NCI-H446 (cell line): ENCODE measurements around the gene CHST11.

Experiments
- DNase-seq, 2 experiments: peaks; one replicate each; lab custom pipeline; 2025; lab: John Stamatoyannopoulos, UW

The CHST11 gene

DNA sequence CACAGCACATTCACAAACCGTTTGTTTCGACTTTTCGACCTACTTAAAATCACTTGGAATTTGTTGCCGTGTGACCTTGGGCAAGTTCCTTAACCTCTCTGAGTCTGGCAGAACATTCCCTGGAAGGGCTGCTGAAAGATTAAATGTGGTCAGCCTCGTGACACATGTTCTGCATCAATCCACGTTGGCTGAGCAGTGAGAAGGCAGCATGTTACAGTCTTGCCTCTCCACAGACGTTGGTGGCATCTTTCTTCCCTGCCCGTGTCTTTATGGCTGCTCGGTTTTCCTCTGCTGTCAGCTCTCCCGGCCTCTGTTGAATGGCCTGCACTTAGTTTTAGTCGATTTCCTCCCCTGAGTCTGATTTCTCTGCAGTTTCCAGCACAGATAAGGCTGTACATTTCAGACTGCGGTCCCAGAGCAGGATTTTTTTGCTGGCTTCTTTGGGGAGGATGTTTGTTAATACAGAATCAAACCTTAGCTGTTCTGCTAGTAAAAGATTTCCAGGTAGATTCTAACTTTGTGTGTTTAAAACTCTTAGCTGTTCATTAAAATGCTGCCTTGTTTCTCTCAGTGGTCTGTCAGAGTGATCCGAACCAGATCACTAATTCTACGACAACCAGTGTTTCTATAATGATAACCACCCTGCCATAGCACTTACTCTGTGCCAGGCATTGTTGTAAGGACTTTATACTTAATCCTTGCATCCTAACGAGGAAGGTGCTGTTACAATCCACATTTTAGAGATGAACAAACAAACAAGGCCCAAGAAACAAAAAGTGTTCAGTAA lies 217.1 kb downstream of the CHST11 start:
- no peak for DNase-seq

DNA sequence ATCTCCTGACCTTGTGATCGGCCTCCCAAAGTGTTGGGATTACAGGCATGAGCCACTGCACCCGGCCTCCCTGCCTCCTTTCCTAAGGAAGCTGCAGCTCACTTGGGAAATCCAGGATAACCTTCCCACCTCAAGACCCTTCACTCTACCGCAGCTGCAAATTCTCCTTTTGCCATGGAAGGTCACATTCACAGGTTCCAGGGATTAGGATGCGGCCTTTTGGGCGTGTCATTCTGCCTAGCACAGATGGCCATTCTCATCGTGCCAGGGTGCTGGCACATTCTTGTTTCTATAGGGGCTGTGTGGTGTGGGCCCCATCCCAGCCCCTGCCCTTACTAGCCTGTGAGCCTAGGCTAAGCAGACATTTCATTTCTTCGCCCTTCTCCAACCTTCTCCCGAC lies 219.9 kb downstream of the CHST11 start:
- DNase-seq, result peak in 1 of 2 experiments; percentile 60

DNA sequence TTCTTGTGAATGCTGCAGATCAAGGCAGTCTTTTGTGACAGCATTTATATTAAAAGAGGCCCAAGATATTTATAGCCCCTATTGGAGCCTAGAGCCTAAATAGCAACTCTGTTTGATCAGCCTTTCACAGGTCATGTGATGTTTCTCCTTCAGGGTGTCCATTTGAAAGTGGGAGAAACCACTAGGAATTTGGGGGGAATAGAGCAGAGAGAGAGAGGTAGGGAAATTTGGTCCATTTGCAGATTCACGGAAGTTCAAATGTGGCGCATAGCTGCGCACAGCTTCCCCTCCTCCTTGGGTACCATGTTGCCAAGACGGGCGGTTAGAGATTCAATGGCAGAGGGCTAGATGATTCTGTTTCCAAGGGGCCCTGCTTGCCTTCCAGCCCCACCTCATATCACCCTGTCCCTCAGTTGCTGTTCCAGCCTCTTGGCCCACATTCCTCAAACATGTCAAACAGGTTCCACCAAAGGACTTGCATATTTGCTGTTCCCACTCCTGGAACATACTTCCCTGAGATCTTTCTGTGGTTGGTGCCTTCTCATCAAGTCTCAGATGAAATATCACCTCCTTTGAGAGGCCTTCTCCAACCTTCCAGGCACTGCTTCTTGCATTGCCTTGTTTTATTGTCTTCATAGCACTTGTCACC lies 220.8 kb downstream of the CHST11 start:
- no peak for DNase-seq

DNA sequence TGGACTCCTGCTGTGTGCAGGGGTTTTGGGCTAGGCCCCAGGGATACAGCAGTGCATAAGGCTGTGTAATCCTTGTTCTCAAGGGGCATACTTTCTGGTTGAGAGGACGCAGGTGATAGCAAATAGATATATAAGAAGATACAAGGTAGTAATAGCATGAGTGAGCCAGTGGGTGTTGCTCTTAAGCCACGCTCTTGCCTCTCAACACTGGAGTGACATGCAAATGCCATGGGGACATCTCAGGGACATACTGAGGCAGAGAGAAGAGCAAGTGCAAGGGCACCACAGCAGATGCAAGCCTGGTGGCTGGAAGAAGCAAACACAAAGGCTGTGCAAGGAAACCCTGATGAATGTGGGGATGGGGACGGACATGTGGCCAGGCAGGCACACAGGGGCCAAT lies 223.3 kb downstream of the CHST11 start:
- peak in 1 of 2 experiments; percentile 33 for DNase-seq

DNA sequence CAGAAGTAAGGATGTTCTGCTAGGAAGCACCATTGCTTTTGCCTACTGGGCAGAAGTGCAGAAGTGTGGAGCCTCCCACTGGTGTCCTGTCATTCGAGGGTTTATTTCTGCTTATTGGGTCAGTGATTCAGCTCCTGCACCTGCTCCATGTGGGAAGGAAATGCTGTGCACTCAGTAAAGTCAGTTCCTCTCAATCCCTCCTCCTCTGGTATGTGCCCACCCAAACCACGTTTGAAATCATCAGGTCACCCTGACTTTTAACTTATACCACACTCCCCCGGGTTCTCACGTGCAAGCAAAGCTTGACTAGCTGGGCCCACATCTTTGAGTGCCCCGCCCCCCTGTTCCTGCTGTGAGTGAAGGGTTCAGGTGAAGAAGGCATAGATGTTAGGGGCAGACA lies 223.7 kb downstream of the CHST11 start:
- DNase-seq, result no peak

DNA sequence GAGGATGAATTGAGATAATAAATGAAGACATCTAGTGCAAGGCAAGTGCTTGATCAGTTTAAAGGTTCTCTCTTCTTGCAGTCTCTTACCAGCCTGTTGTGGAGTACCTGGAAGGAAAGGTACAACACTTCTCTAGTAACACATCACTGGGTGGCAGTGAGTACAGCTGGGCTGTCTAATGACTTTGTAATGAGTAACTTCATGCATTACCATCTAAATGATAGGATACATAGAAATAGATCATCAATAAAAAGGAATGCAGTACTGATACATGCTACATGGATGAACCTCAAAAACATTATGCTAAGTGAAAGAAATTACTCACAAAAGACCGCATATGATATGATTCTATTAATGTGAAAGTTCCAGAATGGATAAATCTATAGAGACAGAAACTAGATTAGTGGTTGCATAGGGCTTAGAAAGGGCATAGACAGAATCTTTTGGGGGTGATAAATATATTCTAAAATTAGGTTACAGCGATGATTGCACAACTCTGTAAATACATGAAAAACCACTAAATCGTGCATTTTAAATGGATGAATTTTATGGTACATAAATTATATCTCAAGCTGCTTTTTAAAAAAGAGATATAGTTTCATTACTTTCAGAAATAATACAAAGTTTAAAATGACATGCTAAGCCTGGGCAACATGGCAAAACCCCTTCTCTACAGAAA lies 224.4 kb downstream of the CHST11 start:
- no peak for DNase-seq

DNA sequence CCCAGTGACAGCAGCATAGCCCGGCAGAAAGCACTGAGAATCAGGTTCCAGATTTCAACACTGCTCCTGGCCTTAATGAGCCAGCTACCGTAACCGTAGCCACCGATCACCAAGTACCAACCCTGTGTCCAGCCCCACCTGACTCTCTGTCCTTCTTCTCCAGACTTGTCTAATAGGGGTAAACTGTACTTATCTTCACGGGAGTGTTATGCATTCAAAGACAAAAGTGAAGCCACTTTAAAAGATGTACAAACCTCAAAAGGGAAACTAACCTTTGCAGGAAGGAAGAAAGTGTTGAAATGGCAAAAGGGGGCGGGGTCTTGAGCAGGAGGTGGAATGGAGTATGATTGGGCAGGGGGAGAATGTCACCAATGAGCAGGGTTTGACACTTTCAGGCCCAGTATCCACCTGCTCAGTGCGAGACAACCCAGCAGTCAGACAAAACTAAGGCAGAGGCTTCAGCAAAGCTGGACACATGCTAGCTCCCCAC lies 226.1 kb downstream of the CHST11 start:
- no peak for DNase-seq

DNA sequence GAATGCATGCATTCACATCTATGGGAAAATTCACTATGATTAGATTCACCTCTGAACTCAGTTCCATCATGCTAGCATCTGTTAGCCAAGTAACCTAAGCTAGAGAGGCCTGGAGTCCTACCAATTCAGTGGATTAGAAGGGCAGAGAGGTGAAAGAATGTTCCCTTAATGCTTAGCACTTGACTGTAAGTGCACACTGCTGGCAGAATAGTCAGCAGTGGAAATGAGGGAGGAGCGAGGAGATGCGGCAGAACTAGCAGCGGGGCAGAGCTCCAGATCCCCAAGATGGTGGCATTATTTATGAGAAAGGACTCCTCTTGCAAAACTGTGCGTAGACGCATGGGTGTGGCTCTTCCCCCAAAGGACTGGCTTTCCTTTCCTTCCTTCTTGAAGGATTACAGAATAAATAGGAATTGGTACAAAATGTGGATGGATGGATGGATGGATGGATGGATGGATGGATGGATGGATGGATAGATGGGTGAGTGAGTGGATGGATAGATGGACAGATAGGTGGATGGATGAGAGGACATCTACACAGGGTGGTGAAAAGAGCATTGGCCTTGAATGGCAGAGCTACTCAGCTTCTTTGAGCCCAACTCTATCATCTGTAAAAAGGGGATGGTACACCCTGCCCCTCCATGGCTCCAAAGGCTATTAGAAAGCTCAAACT lies 227.2 kb downstream of the CHST11 start:
- DNase-seq, result peak in 1 of 2 experiments; percentile 39

DNA sequence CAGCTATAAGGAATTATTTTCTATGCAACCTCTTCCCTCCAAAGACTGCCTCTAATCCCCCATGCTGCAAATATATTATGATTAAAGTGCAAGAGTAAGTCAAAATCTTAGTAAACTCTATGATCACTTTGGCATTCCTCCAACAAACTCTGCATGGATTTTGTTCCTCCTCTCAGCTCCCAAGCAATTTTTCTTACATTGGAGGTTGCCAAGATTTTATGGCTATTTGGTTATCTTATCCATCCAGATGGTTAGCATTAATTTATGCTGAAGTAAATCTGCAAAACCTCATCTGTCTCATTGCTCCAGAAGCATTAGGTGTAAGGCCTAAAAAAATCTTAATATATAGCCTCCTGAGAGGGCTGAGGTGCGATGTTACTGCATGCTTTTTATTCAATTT lies 228.1 kb downstream of the CHST11 start:
- DNase-seq, result peak; percentile 39 to 92

DNA sequence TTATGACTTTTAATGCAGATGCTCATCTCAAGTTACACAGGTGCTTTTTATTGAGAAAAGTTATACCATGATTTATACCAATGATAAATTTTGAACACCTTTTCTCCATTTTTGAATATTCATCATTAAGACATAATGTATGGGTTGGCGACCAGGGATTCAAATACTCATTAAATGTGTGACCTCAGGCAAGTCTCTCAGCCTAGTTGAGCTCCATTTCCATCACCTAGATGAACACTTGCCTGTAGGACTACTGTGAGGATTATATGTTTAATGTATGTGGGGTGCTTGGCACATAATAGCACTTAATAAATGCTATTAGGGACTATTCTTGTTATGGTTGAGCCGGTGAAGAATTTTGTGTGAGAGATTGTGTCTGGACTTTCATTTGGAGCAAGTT lies 228.6 kb downstream of the CHST11 start:
- DNase-seq, result no peak

DNA sequence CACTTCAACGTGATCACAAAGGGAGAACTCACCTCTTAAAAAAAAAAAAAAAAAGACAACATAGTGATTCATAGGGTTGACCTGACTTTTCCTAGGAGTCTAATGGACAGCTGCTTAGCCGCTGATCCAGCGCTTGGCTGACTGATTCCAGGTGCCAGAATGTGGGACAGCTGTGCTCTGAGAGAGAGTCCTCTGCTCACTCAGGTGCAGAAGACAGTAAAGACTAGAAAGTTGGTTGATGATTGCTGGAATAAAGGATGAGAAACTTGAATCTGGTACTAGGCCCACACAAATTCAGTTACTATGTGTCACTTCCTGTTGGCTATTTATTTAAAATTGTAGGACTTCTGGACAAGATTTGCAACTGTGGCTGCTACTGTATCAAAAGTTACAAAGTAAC lies 229.4 kb downstream of the CHST11 start:
- no peak for DNase-seq

DNA sequence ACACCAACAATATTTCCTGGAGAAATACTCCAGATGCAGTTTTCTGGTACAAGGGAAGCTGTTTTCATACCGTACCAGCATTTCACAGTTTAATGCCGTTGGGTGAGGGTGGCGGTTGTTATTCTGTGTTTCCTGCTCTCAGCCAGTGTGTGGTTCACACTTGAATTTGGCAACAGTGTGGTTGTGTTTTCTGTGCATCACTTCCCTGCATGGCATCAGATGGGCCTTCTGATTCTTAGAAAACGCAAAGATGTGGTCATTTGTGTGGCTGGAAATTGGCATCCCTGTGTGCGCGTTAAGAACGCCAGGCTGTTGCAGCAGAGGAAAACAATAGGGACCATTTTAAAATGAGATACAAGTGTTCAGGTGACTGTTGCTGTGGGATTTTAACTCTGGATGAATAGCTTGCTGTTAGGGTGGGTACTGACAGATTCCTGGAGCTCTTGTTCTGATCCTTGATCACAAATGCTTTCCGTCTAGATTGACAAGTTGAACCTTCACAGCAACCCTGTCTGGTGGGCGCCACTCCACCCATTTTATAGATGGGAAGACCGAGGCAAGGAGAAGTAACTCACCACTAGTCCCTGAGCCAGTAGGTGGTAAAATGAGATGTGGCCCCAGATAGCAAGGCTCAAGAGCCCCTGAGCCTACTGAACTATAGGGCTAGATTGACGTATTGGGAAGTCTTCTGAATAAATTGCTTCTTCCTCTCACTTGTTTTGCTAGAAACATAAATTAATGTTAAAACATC lies 231.2 kb downstream of the CHST11 start:
- DNase-seq, result no peak

DNA sequence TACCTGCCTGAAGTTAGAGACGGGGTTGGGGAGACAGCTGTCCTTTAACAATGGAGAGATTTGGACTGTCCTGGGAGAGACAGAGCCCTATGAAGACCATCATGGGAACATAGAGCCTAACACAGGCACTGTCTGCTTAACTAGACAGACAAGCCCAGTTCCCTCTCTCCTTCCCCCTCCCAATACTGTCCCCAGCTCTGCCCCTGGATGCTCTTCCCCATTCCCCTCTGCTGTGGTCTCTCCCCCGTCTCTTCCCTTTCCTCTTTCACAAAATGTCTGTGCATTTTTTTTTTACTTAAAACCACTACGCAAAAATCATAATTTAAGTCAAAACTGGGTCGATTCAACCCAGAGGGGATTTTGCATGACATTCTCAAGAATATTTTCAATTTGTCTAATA lies 232.9 kb downstream of the CHST11 start:
- no peak for DNase-seq

DNA sequence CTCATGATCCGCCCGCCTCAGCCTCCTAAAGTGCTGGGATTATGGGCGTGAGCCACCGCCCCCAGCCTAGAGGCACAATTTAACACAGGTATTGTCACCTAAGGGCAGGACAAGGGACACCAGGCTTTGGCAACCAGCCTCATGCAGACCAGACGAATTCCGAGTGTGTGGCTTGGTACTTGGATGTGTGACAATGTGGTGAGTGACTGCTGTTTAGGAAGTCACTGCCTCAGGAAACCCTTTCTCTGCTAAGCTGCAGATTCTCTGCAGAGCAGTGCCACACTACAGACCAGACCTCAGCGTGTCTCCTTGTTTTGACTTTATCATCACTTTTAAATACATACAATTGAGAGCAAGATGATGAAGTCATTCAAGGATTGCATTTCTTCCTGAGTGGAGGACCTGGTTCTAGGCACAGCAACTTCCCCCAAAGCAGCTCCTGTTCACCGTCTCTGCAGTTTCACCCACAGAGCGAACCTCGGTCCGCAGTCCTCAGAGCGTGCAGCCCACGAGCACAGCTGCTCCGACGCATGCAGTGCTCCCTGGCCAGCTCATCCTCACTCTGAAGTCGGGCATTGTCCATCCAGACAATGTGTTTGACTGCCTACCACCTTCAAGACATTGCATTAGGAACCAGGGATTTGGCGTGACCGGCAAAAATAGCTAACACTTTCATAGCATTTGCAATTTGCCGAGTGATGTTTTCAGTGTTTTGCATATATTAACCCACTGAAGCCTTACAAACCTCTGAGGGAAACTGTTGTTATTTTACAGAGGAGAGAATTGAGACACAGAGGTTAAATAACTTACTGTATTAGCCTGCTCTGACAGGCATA lies 235.2 kb downstream of the CHST11 start:
- DNase-seq, result no peak

DNA sequence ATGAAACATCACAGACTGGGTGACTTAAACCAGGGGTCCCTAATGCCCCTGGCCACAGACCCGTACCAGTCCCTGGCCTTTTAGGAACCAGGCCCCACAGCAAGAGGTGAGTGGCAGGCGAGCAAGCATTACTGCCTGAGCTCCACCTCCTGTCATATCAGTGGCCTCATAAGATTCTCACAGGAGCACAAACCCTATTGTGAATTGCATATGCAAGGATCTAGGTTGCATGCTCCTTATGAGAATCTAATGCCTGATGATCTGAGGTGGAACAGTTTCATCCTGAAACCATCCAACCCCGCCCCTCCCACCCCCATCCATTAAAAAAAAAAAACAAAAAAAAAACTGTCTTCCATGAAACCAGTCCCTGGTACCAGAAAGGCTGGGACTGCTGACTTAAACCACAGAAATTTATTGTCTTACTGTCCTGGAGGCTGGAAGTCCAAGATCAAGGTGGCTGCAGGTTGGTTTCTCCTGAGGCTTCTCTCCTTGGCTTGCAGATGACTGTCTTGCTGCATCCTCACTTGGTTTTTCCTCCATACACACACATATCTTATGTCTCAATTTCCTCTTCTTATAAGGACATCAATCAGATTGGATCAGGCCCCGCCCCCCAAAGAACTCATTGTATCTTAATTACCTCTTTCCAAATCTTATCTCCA lies 235.9 kb downstream of the CHST11 start:
- DNase-seq, result no peak

DNA sequence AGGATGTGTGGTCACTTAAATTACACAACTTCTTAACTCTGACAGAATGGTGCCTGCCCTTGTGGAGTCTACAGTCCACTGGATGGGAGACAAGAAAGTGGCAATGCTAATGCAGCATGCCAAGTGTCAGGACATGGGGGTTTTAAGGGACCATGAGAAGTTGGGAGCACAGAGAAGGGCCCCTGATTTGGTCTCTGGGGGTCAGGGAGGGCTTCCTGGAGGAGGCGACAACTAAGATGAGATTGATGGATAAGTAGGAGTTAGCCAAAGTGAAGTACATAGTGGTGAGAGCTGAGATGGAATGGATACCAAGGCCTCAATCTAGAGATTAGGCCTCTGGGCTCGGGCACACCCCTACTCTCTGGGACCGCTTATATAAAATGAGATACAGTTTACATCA lies 236.7 kb downstream of the CHST11 start:
- DNase-seq, result no peak

DNA sequence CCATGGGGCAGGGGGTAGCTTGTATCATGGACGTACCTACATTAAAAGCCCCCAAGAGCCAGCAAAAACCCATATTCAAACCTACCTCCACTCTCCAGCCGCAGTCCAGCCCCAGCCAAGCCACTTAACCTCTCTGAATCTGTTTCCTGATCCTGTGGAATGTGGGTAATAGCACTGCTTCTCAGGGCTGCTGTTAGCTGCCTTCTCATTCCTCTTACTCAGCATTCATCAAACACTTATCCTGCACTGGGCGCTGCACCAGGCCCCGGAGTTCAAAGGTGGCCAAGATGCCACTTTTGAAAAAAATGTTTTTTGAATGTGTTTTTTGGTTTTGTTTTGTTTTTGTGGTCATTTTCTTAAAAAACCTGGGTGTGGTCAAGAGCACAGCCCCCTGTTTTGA lies 237.4 kb downstream of the CHST11 start:
- DNase-seq, result no peak

DNA sequence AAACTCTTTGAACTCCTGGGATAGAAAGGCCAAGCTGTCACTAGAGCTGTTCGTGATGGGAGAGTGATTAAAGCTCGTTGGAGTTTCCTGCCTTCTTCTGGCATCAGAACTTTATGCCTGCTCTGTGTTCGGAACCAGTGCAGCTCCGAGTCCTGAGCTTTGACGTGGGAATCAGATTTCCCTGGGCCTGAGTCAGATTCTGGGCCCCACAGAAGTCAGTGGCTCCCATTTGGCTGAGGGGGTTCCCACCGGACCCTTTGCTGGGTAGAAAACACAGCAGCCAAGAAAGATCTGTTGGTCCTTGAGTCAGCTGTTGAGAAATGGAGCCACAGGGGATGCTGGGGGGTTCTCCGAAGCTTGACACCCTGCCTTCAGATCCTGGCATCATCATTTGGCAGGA lies 238.0 kb downstream of the CHST11 start:
- no peak for DNase-seq

DNA sequence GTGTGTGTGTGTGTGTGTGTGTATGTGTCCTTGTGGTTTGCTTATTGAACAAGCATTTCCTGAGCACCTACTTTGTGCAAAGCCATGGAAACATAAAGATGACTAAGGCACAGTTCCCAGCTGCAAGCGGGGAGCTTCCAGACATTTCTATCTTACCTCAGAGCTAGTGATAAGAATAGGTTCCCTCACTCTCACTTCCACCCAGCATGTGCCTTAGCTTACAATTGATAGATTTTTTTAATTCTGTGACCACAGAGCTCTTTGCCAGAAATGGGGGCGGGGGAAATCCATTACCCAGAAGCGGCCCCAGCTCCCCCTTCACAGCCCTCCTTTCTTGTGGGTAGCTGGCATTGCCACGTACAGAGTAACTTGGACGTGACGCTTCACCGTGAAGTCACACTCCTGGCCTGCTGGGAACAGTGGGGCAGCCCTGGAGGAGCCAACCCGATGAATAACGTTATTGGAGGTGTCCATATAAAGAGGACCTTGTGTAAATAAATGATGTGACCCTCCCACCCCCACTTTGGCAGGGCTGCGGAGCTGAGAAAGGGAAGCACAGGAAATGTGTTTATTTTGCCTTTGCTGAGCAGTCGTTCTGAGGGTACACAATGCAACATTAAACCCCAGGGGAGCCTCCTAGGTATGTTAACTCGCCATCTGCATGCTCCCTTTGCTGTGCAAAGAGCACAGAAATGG lies 238.9 kb downstream of the CHST11 start:
- peak; percentile 6 to 68 for DNase-seq

DNA sequence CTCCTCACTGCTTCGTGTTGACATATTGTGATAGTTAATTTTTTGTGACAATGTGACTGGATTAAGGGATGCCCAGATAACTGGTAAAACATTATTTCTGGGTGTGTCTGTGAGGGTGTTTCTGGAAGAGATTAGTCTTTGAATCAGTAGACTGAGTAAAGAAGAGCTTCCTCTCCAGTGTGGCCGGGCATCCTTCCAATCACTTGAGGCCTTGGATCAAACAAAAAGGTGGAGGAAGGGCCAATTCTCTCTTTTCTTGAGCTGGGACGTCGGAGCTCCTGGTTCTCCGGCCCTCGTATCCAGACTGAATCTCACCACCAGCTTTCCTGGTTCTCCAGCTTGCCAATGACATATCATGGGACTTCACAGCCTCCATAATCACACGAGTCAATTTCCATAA lies 240.4 kb downstream of the CHST11 start:
- DNase-seq, result peak in 1 of 2 experiments; percentile 38
